Activated CD4-positive, CD25-positive, alpha-beta regulatory T cell (primary cell): ENCODE results near the gene CD5L.

Source experiments
- DNase-seq, 4 experiments: peaks; one replicate each; lab custom pipeline; 2025; lab: John Stamatoyannopoulos, UW

Gene CD5L

DNA sequence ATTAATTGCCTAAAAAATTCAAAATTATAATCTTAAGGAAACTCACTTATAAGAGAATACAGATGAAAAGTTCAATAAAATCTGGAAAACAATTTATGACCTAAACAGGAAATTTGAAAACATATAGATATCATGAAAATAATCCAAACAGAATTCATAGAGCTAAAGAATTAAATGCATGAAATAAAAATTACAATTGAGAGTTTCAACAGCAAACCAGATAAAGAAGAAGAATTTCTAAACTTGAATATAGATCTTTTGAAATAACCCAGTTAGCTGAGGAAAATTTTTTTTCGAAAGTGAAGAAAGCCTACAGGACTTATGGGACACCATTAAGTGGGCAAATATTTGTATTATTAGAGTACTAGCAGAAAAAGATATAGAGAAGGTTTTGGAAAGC, 28.3 kb downstream of the CD5L start:
- DNase-seq: no peak

GRCh38 chr1:157806431-157807149, 35.0 kb downstream of the CD5L start:
- no peak for DNase-seq

DNA sequence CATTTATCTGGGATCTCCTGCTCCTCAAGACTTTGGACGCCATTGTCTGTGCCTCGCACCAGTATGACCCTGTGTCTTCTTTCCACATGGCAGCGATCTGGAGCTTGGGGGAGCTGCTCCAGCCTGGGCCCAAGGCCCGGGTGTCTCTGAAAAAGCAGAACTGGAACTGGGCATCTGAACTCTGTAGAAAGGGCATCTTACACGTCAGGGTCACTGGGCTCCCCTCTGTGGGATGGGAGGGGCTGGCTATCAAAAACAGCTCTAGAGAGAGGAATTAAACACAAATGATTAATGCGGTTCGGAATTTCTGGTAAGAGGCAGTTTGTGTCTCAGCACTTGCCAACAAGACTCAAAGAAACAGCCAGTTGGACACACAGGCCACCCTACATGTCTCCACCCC, 37.8 kb downstream of the CD5L start:
- DNase-seq: no peak

DNA sequence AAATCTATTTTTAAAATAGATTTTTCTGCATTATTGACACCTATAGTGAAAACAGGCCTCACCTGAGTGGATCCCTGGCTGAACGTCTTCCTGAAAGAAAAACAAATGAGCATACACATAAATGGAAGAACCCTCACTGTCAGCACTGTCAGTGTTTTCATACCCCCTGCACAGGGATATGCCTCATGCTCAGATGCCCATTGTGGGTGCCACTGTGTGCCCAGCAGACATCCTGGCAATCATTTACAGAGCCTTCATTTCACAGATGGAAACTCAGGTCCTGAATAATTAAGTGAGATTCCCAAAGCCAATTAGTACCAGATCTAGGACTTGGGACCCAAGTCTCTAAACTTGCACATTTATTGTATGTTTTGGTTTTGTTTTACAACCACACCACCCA, 41.6 kb downstream of the CD5L start:
- no peak for DNase-seq

- DNase-seq: no peak
Observed at GRCh38 chr1:157798211-157798610, 43.4 kb downstream of the CD5L start.

GRCh38 chr1:157785248-157785647, 56.4 kb downstream of the CD5L start:
- no peak for DNase-seq

- no peak for DNase-seq
Observed at GRCh38 chr1:157784801-157785200, 56.8 kb downstream of the CD5L start.

- no peak for DNase-seq
Observed at GRCh38 chr1:157782931-157783330, 58.7 kb downstream of the CD5L start.

DNA sequence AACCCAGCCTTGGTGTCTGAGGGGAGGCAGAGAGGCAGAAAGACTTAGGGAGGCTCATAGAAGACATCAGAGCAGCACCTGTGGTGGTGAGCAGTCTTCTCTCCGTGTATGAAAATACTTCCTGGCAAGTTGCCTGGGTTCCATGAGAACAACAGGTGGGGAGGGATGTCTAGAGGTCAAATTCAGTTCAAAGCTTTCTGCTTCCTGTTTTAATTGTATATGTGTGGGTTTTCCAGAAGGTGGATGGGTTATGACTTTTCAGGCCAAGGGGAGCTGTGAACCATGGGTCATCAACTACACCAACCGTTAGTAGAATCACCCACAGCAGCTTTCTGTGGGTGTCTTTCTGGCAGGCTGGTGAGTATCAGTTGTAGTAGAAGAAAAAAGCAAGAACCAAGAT, 60.6 kb downstream of the CD5L start:
- no peak for DNase-seq
